Measurements from ENCODE around the gene INKA2. TPM values are rescaled to one million over a fixed set of nuclear protein-coding genes. Genes with fewer than 3 reads are reported as not detected.
A peak's percentile ranks its signal among the peaks of the same experiment; 100 is the strongest.

The INKA2 gene
- total and polyA plus RNA-seq, 2 of the 4 experiments (the other 2 are of a cell fraction), result 2.2 to 2.6 TPM

GRCh38 chr1:111696330-111696729, 42.9 kb downstream of the INKA2 start:
- H4K20me1 ChIP-seq (ENCODE audit: insufficient read depth, low read length), result no peaks in the 10 kb centered on the region; the same call in 1 of the 2 replicates
- DNase-seq (no peak), ATAC-seq (ENCODE audit: low read depth) (no peak)
- H2AK9ac ChIP-seq (replicated peaks; ENCODE audit: low read depth, low read length, poor library complexity), result no peak overlapping the region
- H3K9me3 ChIP-seq (ENCODE audit: control insufficient read depth, insufficient read depth, low read length), result no peaks in the 10 kb centered on the region
- no peak overlapping the region for H3K4me2 ChIP-seq (ENCODE audit: low read depth, low read length)
- H4K91ac ChIP-seq (ENCODE audit: insufficient read depth, low read depth, low read length), result no peak overlapping the region
- no peaks in the 10 kb centered on the region for H3K4me1 ChIP-seq (ENCODE audit: control insufficient read depth, insufficient read depth, low read length)
- H4K8ac ChIP-seq (ENCODE audit: low read depth in 2 of 2, low read length in 2 of 2), result no peak overlapping the region
- peaks cover 16% of the 10 kb centered on the region for H3K36me3 ChIP-seq (ENCODE audit: control insufficient read depth, insufficient read depth, low read length)
- ChIA-PET CTCF (no interaction called here), POLR2A (ENCODE audit: unreplicated experiment) (interaction anchor here (0.5 kb wide), 1 partner anchor 77 kb away, joined by 7 read pairs; no protein-coding TSS in a partner anchor)
- intact Hi-C loops (cut with micrococcal nuclease), result no loop called here
- peaks cover 10 to 34% of the 10 kb centered on the region in 2 experiments; a peak in 3 of 4 replicates for H3K79me1 ChIP-seq (ENCODE audit: low read depth in 1 of 2, low read length in 2 of 2)
- no peak overlapping the region for H3K56ac ChIP-seq (ENCODE audit: extremely low read depth, insufficient read depth, low read length)
- TF ChIP-seq ELK1 (IDR thresholded peaks at IDR 0.05; ENCODE audit: borderline replicate concordance, low read depth, low read length), result no peak
- no peak for TF ChIP-seq FOS (IDR thresholded peaks at IDR 0.05; ENCODE audit: low read depth, low read length)
- no peak for TF ChIP-seq BHLHE40 (IDR thresholded peaks at IDR 0.05; ENCODE audit: low read depth, low read length)
- no peak for TF ChIP-seq USF2 (IDR thresholded peaks at IDR 0.05; ENCODE audit: low read depth, low read length)
- TF ChIP-seq MAFK (IDR thresholded peaks at IDR 0.05; ENCODE audit: low read depth, low read length), result no peak
- TF ChIP-seq SMC3 (IDR thresholded peaks at IDR 0.05; ENCODE audit: low read depth, low read length), result no peak
- no peak for TF ChIP-seq CTCF (conservative IDR thresholded peaks at IDR 0.05; ENCODE audit: low read depth, low read length)
- TF ChIP-seq RAD21 (IDR thresholded peaks at IDR 0.05; ENCODE audit: low read length), result no peak
- TF ChIP-seq RCOR1 (IDR thresholded peaks at IDR 0.05; ENCODE audit: insufficient replicate concordance, low read length), result no peak
- no peak for TF ChIP-seq MAZ (IDR thresholded peaks at IDR 0.05; ENCODE audit: borderline replicate concordance, low read depth, low read length)
- in situ Hi-C loops (cut with MboI; ENCODE audit: low sequenced_read_pairs), result no loop called here
- H3K9ac ChIP-seq (ENCODE audit: low read depth, low read length), result no peak overlapping the region
- no peak overlapping the region for H3K27ac ChIP-seq (ENCODE audit: insufficient read depth, low read length)
- H3K4me3 ChIP-seq (ENCODE audit: insufficient read depth, low read depth, low read length), result no peak overlapping the region
- no TSS peak for BruUV-seq (replicated peaks)
- H2AK5ac ChIP-seq (ENCODE audit: low read depth, low read length), result no peak overlapping the region
- H3K4ac ChIP-seq (ENCODE audit: low read depth, low read length), result no peak overlapping the region
- no peak overlapping the region for H3K18ac ChIP-seq (ENCODE audit: low read depth, low read length)
- dilution Hi-C loops (cut with HindIII; ENCODE audit: low sequenced_read_pairs, unreplicated experiment), result no loop called here
- H3K9me1 ChIP-seq (ENCODE audit: insufficient read depth, low read length), result peaks cover 6% of the 10 kb centered on the region; the same call in 1 of the 2 replicates
- no peak overlapping the region for H2BK120ac ChIP-seq (ENCODE audit: low read depth, low read length)
- no peaks in the 10 kb centered on the region for H3K27me3 ChIP-seq (ENCODE audit: control insufficient read depth, insufficient read depth, low read length)
- no peak overlapping the region for H2BK15ac ChIP-seq (ENCODE audit: low read depth, low read length)
- no peak overlapping the region for H2BK5ac ChIP-seq (ENCODE audit: low read depth, low read length, poor library complexity, severe bottlenecking)
- H2AFZ ChIP-seq (replicated peaks; ENCODE audit: low read length, poor library complexity), result no peak overlapping the region
- H3K23ac ChIP-seq (ENCODE audit: low read depth, low read length), result peak overlapping the region; percentile 34; the same call in 1 of the 2 replicates
- no peak overlapping the region for H2BK20ac ChIP-seq (ENCODE audit: low read depth, low read length)
- no peak overlapping the region for H4K5ac ChIP-seq (ENCODE audit: low read depth, low read length)
- H3K14ac ChIP-seq (replicated peaks; ENCODE audit: low read depth, low read length), result peak overlapping the region; percentile 71; the same call in 1 of the 2 replicates
